ENCODE results near the gene SCN2B. TPM values are rescaled to one million over a fixed set of nuclear protein-coding genes. Genes with fewer than 3 reads are reported as not detected.

Gene SCN2B
- total and polyA plus RNA-seq, 10 of the 15 experiments (the other 5 are each of a cell fraction or from before 2014, with no cell fraction given), result 0.01 TPM; not detected in 9

- no peak for ATAC-seq
- no peak for DNase-seq (ENCODE audit: low read depth, low spot score)
- WGBS (ENCODE audit: insufficient coverage, insufficient replicate concordance, low lambda C conversion rate, missing lambda C conversion rate), result 0% methylated on average over 1 of the region's 1 CpG
- H3K27me3 ChIP-seq (replicated peaks in 1 of 2; ENCODE audit: control insufficient read depth in 2 of 2, insufficient read depth in 2 of 2, low read length in 1 of 2), result no peaks in the 10 kb centered on the region; a peak in 2 of 4 replicates
- CTCF ChIA-PET, result interaction anchor here (0.9 kb wide), 2 partner anchors 8 to 18 kb away, joined by 3 read pairs; no protein-coding TSS in a partner anchor
- no peak overlapping the region for H3K27ac ChIP-seq (ENCODE audit: control insufficient read depth, insufficient read depth)
- no peaks in the 10 kb centered on the region for H3K9me3 ChIP-seq (replicated peaks; ENCODE audit: control insufficient read depth, insufficient read depth, low read length)
- H3K4me3 ChIP-seq, result no peak overlapping the region
- H3K4me2 ChIP-seq (ENCODE audit: control insufficient read depth, insufficient read depth), result no peak overlapping the region
- intact Hi-C loops (cut with micrococcal nuclease; ENCODE audit: unreplicated experiment), result no loop called here
- no TSS peak for BruUV-seq (replicated peaks)
- SMC1A ChIA-PET (ENCODE audit: uncharacterized antibody, unreplicated experiment), result interaction anchor here (1.3 kb wide), 1 partner anchor 34 kb away, joined by 3 read pairs; no protein-coding TSS in a partner anchor
- no peak overlapping the region for H2AFZ ChIP-seq (ENCODE audit: control insufficient read depth, low read depth, low read length)
- POLR2A ChIA-PET, result no interaction called here
- H3K79me2 ChIP-seq (ENCODE audit: control insufficient read depth, insufficient read depth, low read length), result no peaks in the 10 kb centered on the region
- H3K9ac ChIP-seq (ENCODE audit: control insufficient read depth, insufficient read depth, low read length), result no peak overlapping the region
- RAD21 ChIA-PET (ENCODE audit: unreplicated experiment), result no interaction called here
- no peaks in the 10 kb centered on the region for H3K36me3 ChIP-seq (ENCODE audit: control insufficient read depth in 2 of 2, insufficient read depth in 2 of 2, low read length in 1 of 2)
- no peak for FAIRE-seq
- TF ChIP-seq YBX1 (IDR thresholded peaks at IDR 0.05) (no peak), SIN3A (IDR thresholded peaks at IDR 0.05; ENCODE audit: low read depth, low read length) (no peak), STAT1 (conservative IDR thresholded peaks at IDR 0.05) (no peak), RELA (IDR thresholded peaks at IDR 0.05; ENCODE audit: borderline replicate concordance, partially characterized antibody) (no peak), ZNF217 (IDR thresholded peaks at IDR 0.05) (no peak)
- in situ Hi-C loops (cut with MboI), result no loop called here
- no peaks in the 10 kb centered on the region; the same call in 1 of the 2 replicates for H3K4me1 ChIP-seq (ENCODE audit: control insufficient read depth, insufficient read depth, low read length)
- H4K20me1 ChIP-seq (ENCODE audit: control insufficient read depth, insufficient read depth), result no peaks in the 10 kb centered on the region
These were observed 62.2 kb downstream of the SCN2B start for GRCh38 chr11:118114266-118114665.

DNA sequence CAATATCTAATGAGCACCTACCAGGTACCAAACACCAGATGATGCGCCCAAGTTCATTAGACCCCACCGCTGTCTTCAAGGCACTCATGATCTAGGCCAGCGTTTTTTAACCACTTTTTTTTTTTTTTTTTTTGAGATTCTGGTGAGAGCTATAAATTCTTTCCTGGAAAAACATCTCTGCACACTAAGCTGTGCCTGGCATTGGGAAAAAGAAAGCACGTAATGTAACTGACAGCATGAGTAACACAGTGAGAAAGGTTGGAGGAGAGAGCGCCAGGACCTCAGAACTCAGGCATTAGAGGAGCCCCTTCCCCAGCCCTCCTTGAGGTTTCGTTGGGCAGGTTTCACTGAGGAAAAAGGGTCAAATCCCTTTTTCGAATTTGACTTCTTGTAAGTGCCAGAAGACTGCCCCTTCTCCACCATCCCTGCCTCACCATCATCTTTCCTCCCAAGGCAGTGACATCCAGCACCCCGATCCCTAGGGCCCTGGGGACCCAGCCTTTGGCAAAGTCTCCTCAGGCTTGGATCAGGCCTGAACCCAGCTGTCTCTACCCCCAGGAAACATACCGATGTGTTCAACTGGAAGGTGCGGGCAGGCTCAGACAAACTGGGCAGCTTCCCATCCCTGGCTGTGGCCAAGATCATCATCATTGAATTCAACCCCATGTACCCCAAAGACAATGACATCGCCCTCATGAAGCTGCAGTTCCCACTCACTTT, 63.6 kb downstream of the SCN2B start:
- FAIRE-seq (no peak), DNase-seq (ENCODE audit: low read depth, low spot score) (no peak), ATAC-seq (no peak)
- SMC1A ChIA-PET (ENCODE audit: uncharacterized antibody, unreplicated experiment), result interaction anchor here (0.9 to 1.3 kb wide), 2 partner anchors 13 to 32 kb away, joined by 3 read pairs; no protein-coding TSS in a partner anchor
- BruUV-seq (replicated peaks), result no TSS peak
- POLR2A ChIA-PET, result no interaction called here
- H3K4me1 ChIP-seq (ENCODE audit: control insufficient read depth, insufficient read depth, low read length), result no peaks in the 10 kb centered on the region; the same call in 1 of the 2 replicates
- no peak overlapping the region for H3K4me2 ChIP-seq (ENCODE audit: control insufficient read depth, insufficient read depth)
- RAD21 ChIA-PET (ENCODE audit: unreplicated experiment), result interaction anchor here (0.6 kb wide), 1 partner anchor 86 kb away, joined by 3 read pairs; no protein-coding TSS in a partner anchor
- H3K36me3 ChIP-seq (ENCODE audit: control insufficient read depth in 2 of 2, insufficient read depth in 2 of 2, low read length in 1 of 2), result no peaks in the 10 kb centered on the region
- peaks cover 0 to 2% of the 10 kb centered on the region in 2 experiments; a peak in 2 of 4 replicates for H3K27me3 ChIP-seq (replicated peaks in 1 of 2; ENCODE audit: control insufficient read depth in 2 of 2, insufficient read depth in 2 of 2, low read length in 1 of 2)
- no peak overlapping the region for H2AFZ ChIP-seq (ENCODE audit: control insufficient read depth, low read depth, low read length)
- no peaks in the 10 kb centered on the region for H4K20me1 ChIP-seq (ENCODE audit: control insufficient read depth, insufficient read depth)
- WGBS (ENCODE audit: insufficient coverage, insufficient replicate concordance, low lambda C conversion rate, missing lambda C conversion rate), result 38% methylated on average over 11 of the region's 11 CpGs
- H3K27ac ChIP-seq (ENCODE audit: control insufficient read depth, insufficient read depth), result no peak overlapping the region
- no peak overlapping the region for H3K9ac ChIP-seq (ENCODE audit: control insufficient read depth, insufficient read depth, low read length)
- CTCF ChIA-PET, result interaction anchor here (0.6 kb wide), 1 partner anchor 15 kb away, joined by 3 read pairs; no protein-coding TSS in a partner anchor
- intact Hi-C loops (cut with micrococcal nuclease; ENCODE audit: unreplicated experiment) (no loop called here), in situ Hi-C loops (cut with MboI) (no loop called here)
- H3K79me2 ChIP-seq (ENCODE audit: control insufficient read depth, insufficient read depth, low read length), result no peaks in the 10 kb centered on the region
- no peak overlapping the region for H3K4me3 ChIP-seq
- no peaks in the 10 kb centered on the region for H3K9me3 ChIP-seq (replicated peaks; ENCODE audit: control insufficient read depth, insufficient read depth, low read length)
- TF ChIP-seq CEBPZ (IDR thresholded peaks at IDR 0.05; ENCODE audit: low read depth, low read length), result no peak
- TF ChIP-seq TCF12 (IDR thresholded peaks at IDR 0.05; ENCODE audit: low read depth, low read length), result no peak
- no peak for TF ChIP-seq GATAD2B (conservative IDR thresholded peaks at IDR 0.05; ENCODE audit: low read depth)
- TF ChIP-seq CBX3 (IDR thresholded peaks at IDR 0.05; ENCODE audit: borderline replicate concordance, low read depth), result no peak
- no peak for TF ChIP-seq HSF1 (IDR thresholded peaks at IDR 0.05; ENCODE audit: low read depth, low read length)
- TF ChIP-seq TARDBP (IDR thresholded peaks at IDR 0.05; ENCODE audit: borderline replicate concordance), result no peak
- TF ChIP-seq TBL1XR1 (IDR thresholded peaks at IDR 0.05; ENCODE audit: low read depth, low read length), result no peak
- no peak for TF ChIP-seq ZNF207 (IDR thresholded peaks at IDR 0.05; ENCODE audit: borderline replicate concordance)
